ENCODE measurements around the gene KCNAB2.

The KCNAB2 gene

GRCh38 chr1:6125366-6125765 is 79.7 kb downstream of the KCNAB2 start:
- DNase-seq (ENCODE audit: low read depth in 2 of 2, low spot score in 1 of 2), result no peak

GRCh38 chr1:6126028-6126427 is 80.3 kb downstream of the KCNAB2 start:
- no peak for DNase-seq (ENCODE audit: low read depth in 2 of 2, low spot score in 1 of 2)

- no peak for DNase-seq (ENCODE audit: low read depth in 2 of 2, low spot score in 1 of 2)
Measured at GRCh38 chr1:6126521-6127067, 80.9 kb downstream of the KCNAB2 start.

GRCh38 chr1:6127587-6128163 is 82.0 kb downstream of the KCNAB2 start:
- DNase-seq (ENCODE audit: low read depth in 2 of 2, low spot score in 1 of 2), result peak; percentile 28 to 45

- DNase-seq (ENCODE audit: low read depth in 2 of 2, low spot score in 1 of 2), result no peak
Measured at GRCh38 chr1:6128276-6129081, 82.8 kb downstream of the KCNAB2 start.

- DNase-seq (ENCODE audit: low read depth in 2 of 2, low spot score in 1 of 2), result no peak
Measured at GRCh38 chr1:6129313-6129712, 83.6 kb downstream of the KCNAB2 start.

GRCh38 chr1:6130036-6130435 is 84.3 kb downstream of the KCNAB2 start:
- DNase-seq (ENCODE audit: low read depth in 2 of 2, low spot score in 1 of 2), result no peak

- DNase-seq (ENCODE audit: low read depth in 2 of 2, low spot score in 1 of 2), result no peak
Measured at GRCh38 chr1:6130596-6130995, 84.9 kb downstream of the KCNAB2 start.

- no peak for DNase-seq (ENCODE audit: low read depth in 2 of 2, low spot score in 1 of 2)
Measured at GRCh38 chr1:6131561-6131960, 85.9 kb downstream of the KCNAB2 start.

GRCh38 chr1:6133146-6133895 is 87.6 kb downstream of the KCNAB2 start:
- no peak for DNase-seq (ENCODE audit: low read depth in 2 of 2, low spot score in 1 of 2)

GRCh38 chr1:6134206-6134605 is 88.5 kb downstream of the KCNAB2 start:
- no peak for DNase-seq (ENCODE audit: low read depth in 2 of 2, low spot score in 1 of 2)

- DNase-seq (ENCODE audit: low read depth in 2 of 2, low spot score in 1 of 2), result no peak
Measured at GRCh38 chr1:6134741-6135510, 89.2 kb downstream of the KCNAB2 start.

- DNase-seq (ENCODE audit: low read depth in 2 of 2, low spot score in 1 of 2), result no peak
Measured at GRCh38 chr1:6136516-6137220, 91.0 kb downstream of the KCNAB2 start.

GRCh38 chr1:6137758-6138157 is 92.1 kb downstream of the KCNAB2 start:
- no peak for DNase-seq (ENCODE audit: low read depth in 2 of 2, low spot score in 1 of 2)

- DNase-seq (ENCODE audit: low read depth in 2 of 2, low spot score in 1 of 2), result no peak
Measured at GRCh38 chr1:6140413-6140812, 94.7 kb downstream of the KCNAB2 start.

- no peak for DNase-seq (ENCODE audit: low read depth in 2 of 2, low spot score in 1 of 2)
Measured at GRCh38 chr1:6141592-6141991, 95.9 kb downstream of the KCNAB2 start.

GRCh38 chr1:6142036-6142621 is 96.4 kb downstream of the KCNAB2 start:
- DNase-seq (ENCODE audit: low read depth in 2 of 2, low spot score in 1 of 2), result no peak

- no peak for DNase-seq (ENCODE audit: low read depth in 2 of 2, low spot score in 1 of 2)
Measured at GRCh38 chr1:6142734-6143133, 97.0 kb downstream of the KCNAB2 start.

GRCh38 chr1:6143395-6143794 is 97.7 kb downstream of the KCNAB2 start:
- DNase-seq (ENCODE audit: low read depth in 2 of 2, low spot score in 1 of 2), result no peak

GRCh38 chr1:6144175-6144574 is 98.5 kb downstream of the KCNAB2 start:
- DNase-seq (ENCODE audit: low read depth in 2 of 2, low spot score in 1 of 2), result no peak
